C4-2B (cell line): ENCODE results near the gene CCNY.

ENCODE experiments used
- H3K27ac ChIP-seq: fragments of 450-650 bp; 2 replicates; pipeline ENCODE4 v1.5.1; 2017
- CTCF ChIP-seq: fragments of 450-650 bp; conservative IDR thresholded peaks from 2 replicates; pipeline ENCODE4 v1.5.1; 2017; ENCODE audit warnings: mild to moderate bottlenecking
- ZFX ChIP-seq: fragments of 450-650 bp; IDR thresholded peaks from 2 replicates; pipeline ENCODE4 v1.6.1; 2017

The CCNY gene

GRCh38 chr10:35592441-35592840, 256.1 kb downstream of the CCNY start:
- H3K27ac ChIP-seq, result no peak overlapping the region
- TF ChIP-seq CTCF (no peak), ZFX (no peak)

GRCh38 chr10:35594115-35595079, 258.1 kb downstream of the CCNY start:
- no peak overlapping the region for H3K27ac ChIP-seq
- TF ChIP-seq ZFX, result no peak
- no peak for TF ChIP-seq CTCF

GRCh38 chr10:35595106-35595505, 258.8 kb downstream of the CCNY start:
- TF ChIP-seq CTCF, result no peak
- no peak for TF ChIP-seq ZFX
- H3K27ac ChIP-seq, result no peak overlapping the region

- TF ChIP-seq CTCF (peak; percentile 63), ZFX (no peak)
- no peak overlapping the region for H3K27ac ChIP-seq
These were observed 262.1 kb downstream of the CCNY start for GRCh38 chr10:35598379-35598778.

GRCh38 chr10:35600193-35600592, 263.9 kb downstream of the CCNY start:
- TF ChIP-seq CTCF (no peak), ZFX (no peak)
- H3K27ac ChIP-seq, result no peak overlapping the region

- TF ChIP-seq ZFX, result no peak
- no peak for TF ChIP-seq CTCF
- H3K27ac ChIP-seq, result no peak within 1 kb of the TSS
These were observed 268.9 kb downstream of the CCNY start, which contains the start of gene GJD4 for GRCh38 chr10:35605191-35605590. GJD4 (plus strand) TSS chr10:35605341; CDS start chr10:35605568, 227 bp downstream.

- TF ChIP-seq ZFX, result no peak
- no peak for TF ChIP-seq CTCF
- no peak overlapping the region for H3K27ac ChIP-seq
These were observed 270.1 kb downstream of the CCNY start for GRCh38 chr10:35606430-35606829.
